HEK293T (cell line): ENCODE data around the gene RAD51B.

Source experiments
- ARNT ChIP-seq: fragments of 450-650 bp; IDR thresholded peaks from 2 replicates; pipeline ENCODE4 v1.6.1; 2017; ENCODE audit warnings: mild to moderate bottlenecking
- ELF4 ChIP-seq: fragments of 450-650 bp; IDR thresholded peaks from 2 replicates; pipeline ENCODE4 v1.6.1; 2017; ENCODE audit warnings: antibody characterized with exemption
- FOXK2 ChIP-seq: fragments of 450-650 bp; IDR thresholded peaks from 2 replicates; pipeline ENCODE4 v1.6.1; 2016; ENCODE audit warnings: mild to moderate bottlenecking
- FOXM1 ChIP-seq: fragments of 450-650 bp; IDR thresholded peaks from 2 replicates; pipeline ENCODE4 v1.6.1; 2017; ENCODE audit warnings: mild to moderate bottlenecking, borderline replicate concordance
- LEF1 ChIP-seq: fragments of 450-650 bp; IDR thresholded peaks from 2 replicates; pipeline ENCODE4 v1.6.1; 2017; ENCODE audit warnings: mild to moderate bottlenecking, borderline replicate concordance
- SP1 ChIP-seq: fragments of 450-650 bp; IDR thresholded peaks from 2 replicates; pipeline ENCODE4 v1.6.1; 2017
- TARDBP ChIP-seq: fragments of 450-650 bp; IDR thresholded peaks from 2 replicates; pipeline ENCODE4 v1.6.1; 2016
- ZNF384 ChIP-seq: fragments of 450-650 bp; IDR thresholded peaks from 2 replicates; pipeline ENCODE4 v1.6.1; 2016

DNA sequence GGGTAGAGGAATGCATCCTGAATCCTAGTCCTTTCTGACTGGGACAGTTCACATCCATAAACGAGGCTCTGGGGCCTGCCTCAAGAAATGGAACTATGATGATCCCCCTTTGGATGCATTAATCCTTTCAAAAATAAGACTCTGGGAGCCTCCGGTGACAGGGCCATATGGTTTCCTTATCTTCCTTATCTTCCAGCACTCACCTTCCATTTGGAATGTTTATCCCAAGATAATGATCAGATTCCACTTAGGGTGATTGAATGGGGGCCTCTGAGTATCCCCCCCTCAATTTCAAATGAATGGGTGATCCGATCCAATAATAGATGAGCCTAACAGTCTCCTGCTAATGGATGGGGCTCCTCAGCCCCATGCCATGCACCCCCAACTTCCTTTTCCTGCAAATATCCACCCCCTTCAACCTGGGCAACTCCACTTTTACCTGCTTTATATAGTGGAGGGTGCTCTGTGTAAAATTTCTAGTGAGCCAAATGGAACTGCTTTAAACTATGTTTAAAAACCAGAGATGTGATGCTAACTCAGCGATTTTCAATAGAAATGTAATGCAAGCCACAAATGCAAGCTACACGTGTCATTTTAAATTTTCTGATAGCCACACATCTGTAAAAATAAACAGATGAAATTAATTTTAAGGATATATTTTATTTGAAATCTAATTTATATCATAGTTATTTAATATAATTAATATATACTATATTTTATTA is 815.5 kb downstream of the RAD51B start:
- no peak for TF ChIP-seq FOXM1
- TF ChIP-seq TARDBP, result no peak
- TF ChIP-seq ARNT, result no peak
- TF ChIP-seq FOXK2, result no peak
- no peak for TF ChIP-seq ELF4
- no peak for TF ChIP-seq ZNF384
- TF ChIP-seq LEF1, result no peak
- TF ChIP-seq SP1, result no peak
